RCC 7860 (cell line): ENCODE measurements around the gene KLK6.

Source experiments
- DNase-seq: peaks from one replicate; pipeline ENCODE4 v3.0.0-alpha.2; 2015; ENCODE audit warnings: low spot score
- FAIRE-seq: peaks from 2 replicates; lab custom pipeline; 2012; peaks lifted over from hg19 to GRCh38; lab: Jason Lieb, UNC

The KLK6 gene

GRCh38 chr19:50912727-50913716, 56.4 kb downstream of the KLK6 start:
- FAIRE-seq (no peak), DNase-seq (no peak)

- no peak for FAIRE-seq
- DNase-seq: no peak
Measured at GRCh38 chr19:50912102-50912599, 57.2 kb downstream of the KLK6 start.

- DNase-seq (no peak), FAIRE-seq (no peak)
Measured at GRCh38 chr19:50911206-50912101, 57.9 kb downstream of the KLK6 start, which contains the start of gene KLK4. KLK4 (minus strand) TSS chr19:50911395; CDS start chr19:50910738, 657 bp downstream.

GRCh38 chr19:50910722-50911121, 58.7 kb downstream of the KLK6 start:
- no peak for FAIRE-seq
- DNase-seq: no peak

- FAIRE-seq: no peak
Measured at GRCh38 chr19:50909240-50910070, 59.9 kb downstream of the KLK6 start.

More at GRCh38 chr19:50909240-50910070, 59.9 kb downstream of the KLK6 start:
- DNase-seq: no peak
